Left colon (tissue), 2 donors: ENCODE data around the gene TNNC1. TPM values are rescaled to one million over a fixed set of nuclear protein-coding genes. Genes with fewer than 3 reads are reported as not detected.
A peak's percentile ranks its signal among the peaks of the same experiment; 100 is the strongest.

ENCODE experiments used
- ATAC-seq: fragments of 200-7000 bp; cut with Tn5 transposase; one replicate; pipeline ENCODE4 v1.9.1; 2020; ENCODE audit warnings: mild to moderate bottlenecking, moderate library complexity
- DNase-seq, 2 donors: peaks; one replicate each; pipeline ENCODE4 v3.0.0-alpha.2; 2020
- intact Hi-C, 2 donors: fragments of 100-400 bp; cut with DNase I in 1 of 2; cut with micrococcal nuclease in 1 of 2; formaldehyde crosslinking; loops; one replicate each; pipeline versions ENCODE4 v1.11.2 to v1.14.0; 2022; cut with DNase I, micrococcal nuclease
- total RNA-seq, 2 donors: library from RNA; stranded (reverse); fragmentation: NEBNext Ultra II Directional; extraction: Animal tissue kit (Norgen Biotek cat#: 25700); gene quantifications; one replicate each; pipeline ENCODE4 v1.2.1, GENCODE V29; 2021
- donor health status: DM: no; HTN: no; CAD: no.
- donor health status: DM: yes; HTN: yes; CAD: no.

TNNC1 gene
- total RNA-seq, 2 donors from 2014 or later: 0.64 to 4.6 TPM

DNA sequence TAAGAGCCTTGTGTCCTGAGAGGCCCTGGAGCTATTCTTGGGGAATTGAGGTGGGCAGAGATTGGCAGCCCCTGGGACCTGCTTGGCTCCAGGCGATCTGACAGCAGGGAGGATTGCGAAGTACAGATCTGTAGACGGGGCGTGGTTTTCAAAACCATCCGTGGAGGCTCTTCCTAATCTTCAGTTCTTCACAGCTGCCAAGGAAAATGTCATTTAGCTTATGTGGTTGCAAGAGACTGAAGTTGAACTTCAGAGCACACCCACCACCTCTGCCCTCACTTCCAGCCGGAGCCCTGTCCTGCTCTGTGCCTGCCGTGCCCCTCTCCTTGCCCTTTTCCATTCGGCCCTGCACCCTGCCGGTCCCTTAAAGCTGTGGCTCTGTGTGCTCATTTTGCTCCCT, 14.5 kb upstream of the TNNC1 start:
- intact Hi-C loops: no loop called here
- DNase-seq: no peak
- no peak for ATAC-seq

DNA sequence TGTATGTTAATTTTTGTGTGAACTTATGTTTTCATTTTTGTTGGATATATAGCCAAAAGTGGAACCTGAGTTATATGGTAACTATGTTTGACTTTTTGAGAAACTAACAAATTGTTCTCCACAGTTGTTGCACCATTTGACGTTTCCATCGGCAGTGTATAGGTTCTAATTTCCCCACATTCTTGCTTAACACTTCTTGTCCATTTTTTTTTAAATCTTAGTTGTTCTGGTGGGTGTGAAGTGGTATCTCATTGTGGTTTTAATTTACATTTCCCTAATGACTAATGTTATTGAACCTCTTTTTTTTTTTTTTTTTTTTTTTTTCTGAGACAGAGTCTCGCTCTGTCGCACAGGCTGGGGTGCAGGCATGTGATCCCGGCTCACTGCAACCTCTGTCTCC, 9.6 kb upstream of the TNNC1 start:
- no peak for ATAC-seq
- intact Hi-C loops: no loop called here
- DNase-seq: no peak

DNA sequence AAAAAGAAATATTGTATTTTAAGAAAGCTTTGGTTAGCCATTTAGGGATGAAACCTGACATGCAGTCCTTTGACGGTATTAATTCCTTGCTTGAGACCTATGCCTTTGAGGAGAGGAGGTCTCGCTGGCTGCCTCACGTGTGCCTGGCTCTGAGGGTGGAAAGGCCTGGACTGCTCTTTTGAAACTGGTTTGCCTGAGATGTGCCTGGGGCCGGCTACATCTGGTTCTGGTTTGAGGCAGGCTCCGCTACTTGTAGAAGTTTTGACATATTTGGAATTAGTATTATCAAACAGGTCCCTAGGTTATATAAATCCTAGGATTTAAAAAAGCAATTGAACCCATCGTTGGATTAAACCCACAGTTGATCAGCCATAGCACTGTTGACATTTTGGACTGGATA, 8.0 kb upstream of the TNNC1 start:
- ATAC-seq: no peak
- DNase-seq: no peak
- intact Hi-C loops: no loop called here

DNA sequence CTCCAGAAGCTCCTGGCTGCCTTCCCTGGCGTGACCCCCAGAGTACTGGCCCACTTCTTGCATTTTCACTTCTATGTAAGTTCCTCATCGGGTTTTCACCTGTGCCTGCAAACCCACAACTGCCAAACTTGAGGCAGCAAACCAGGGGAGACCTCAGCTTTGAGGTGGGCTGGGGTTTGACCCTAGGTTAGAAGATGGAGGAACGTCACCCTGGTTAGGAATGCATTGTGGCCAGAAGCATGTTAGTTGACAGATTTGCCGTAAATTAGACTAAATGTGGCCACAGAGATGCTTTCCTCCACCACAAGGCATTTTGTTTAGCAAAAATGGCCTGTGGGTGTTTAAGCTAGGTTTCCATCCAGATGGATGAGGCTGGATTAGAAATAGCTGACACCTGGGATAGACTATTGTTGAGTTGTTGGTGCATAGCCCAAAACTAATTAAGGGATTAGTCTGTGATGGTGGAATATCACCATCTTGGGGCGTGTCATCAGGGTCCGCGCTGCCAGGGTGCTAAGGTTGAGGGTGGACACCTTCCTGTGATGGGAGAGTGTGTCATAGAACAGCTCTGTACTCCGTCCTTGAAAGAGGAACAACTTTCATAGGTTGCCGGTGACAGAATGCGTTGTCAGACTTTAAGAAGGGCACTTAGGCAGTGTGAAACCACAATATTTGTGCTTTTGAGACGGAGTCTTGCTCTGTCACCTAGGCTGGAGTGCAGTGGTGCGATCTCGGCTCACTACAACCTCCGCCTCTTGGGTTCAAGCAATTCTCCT, 5.1 kb upstream of the TNNC1 start:
- ATAC-seq (no peak), DNase-seq (no peak)
- intact Hi-C loops: no loop called here

DNA sequence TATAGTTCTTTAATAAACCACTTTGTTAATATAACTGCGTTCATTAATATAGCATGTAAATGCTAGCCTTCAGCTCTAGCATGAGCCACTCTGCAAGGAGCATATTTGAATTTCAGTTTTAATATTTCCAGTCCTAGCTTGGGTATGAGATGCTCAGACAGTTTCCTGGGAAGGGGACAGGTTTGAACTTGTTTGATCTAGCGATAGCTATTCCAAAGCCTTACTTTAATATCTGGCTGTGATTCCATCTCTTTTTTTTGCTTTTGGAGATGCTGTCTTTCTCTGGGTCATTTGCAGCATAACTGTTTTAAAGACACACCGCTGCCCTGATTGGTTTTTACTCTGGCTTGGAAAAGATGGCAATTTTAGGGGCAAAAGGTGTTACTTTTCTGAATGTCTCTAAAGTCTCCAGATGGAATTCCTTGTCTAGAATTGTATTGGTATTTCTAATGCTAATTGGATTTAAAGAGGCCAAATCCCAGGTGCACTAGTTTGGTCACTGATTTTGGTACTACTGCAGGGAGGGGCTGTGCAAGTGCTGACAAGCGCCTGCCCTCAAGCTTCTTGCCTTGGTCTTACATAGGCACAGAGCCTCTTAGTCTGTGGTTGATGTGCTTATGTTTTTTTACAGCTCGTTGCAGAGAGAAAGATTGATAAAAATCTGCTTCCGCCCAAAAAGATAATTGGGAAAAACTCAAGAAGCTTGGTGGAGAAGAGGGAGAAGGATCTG, 4.4 kb upstream of the TNNC1 start:
- intact Hi-C loops: no loop called here
- ATAC-seq: no peak
- no peak for DNase-seq

DNA sequence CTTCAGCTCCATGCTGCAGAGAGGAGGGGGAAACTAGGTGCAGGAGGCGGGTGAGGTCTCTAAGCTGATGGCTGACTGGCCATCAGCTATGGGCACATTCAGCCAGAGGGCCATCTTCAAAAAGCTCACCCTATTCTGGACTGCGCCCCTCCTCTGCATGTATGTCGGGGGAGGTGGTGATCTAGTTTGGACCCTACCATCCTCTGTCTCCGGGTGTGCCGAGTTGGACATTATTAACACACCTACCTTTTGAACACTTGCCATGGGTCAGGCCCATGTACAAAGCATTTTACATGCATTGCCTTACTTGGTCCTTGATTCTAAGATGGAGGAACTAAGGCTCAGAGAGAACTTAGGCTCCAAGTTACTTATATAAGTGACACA, 3.0 kb upstream of the TNNC1 start:
- ATAC-seq: no peak
- no peak for DNase-seq
- intact Hi-C loops: no loop called here

DNA sequence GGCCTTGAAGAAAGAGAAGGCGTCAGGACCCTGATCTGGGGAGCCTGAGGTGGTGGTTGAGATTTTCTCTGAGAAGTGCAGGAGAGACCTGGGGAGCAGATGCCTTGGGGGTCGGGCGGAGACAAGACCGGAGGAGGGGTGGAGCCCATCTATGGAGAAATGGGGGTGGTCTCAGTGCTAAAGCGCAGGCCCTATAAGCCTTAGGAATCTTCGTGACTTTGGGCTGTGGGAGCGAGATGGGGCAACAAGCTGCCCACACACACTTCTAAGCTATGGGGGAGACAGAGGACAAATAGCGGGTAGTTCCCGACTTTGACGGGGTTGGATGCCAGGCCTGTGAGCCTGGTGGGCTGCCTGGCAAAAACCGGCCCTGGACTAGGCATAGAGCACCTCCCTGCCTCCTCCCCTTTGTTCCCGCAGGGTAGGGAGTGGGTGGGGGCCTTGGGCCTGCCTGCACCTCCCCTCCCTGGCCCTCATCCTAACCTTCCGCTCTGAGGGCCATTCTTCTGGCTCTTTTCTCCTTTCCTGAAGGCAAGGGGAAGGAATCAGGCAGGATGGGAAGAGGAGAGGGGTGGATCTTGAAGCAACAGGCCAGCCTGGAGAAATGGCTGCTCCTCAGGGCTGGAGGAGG, 2.4 kb upstream of the TNNC1 start:
- ATAC-seq (no peak), DNase-seq (no peak)
- intact Hi-C loops: no loop called here

DNA sequence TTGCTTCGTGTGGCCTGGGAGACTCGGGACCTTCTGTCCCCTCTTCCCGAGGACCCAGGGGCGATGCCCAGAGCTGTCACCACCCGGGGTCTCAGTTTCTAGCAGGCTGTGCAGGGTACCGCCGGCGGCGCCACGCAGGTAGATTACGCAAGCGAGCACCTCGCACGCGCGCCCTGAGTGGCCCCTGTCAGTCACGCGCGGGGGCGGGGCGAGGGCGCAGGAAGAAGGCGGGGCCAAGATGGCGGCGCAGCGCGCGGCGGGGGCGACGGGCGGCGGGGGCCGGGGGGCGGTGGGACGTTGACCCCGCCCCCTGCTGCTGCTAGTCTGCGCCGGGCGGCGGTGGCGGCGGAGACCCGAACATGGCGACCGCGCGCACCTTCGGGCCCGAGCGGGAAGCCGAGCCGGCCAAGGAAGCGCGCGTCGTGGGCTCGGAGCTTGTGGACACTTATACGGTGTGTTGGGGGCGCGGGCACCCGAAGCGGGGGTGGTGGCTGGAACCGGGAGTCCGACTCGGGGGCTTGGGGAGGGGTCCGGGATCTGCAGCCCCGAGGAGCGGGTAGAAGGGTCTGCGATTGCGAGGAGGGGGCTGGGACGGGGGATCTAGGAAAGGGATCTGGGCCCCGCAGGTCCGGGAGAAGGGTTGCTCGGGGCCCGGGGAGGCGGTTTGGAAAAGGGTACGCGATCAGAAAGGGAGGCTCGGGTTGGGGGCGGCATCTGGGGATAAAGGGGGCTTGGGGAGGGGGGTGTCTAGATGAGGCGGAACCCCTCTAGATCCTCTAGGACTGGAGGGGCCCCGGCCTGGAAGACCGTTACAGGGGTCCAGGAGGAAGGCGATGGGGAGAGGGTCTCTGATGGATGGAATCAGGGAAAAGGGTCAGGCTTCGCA, 1.7 kb upstream of the TNNC1 start, which contains the start of gene NISCH:
Gene NISCH (plus strand): TSS at position 322 of the 886 bp plus-strand sequence. CDS start 38 bp downstream, at position 360.
- intact Hi-C loops: no loop called here
- DNase-seq: peak; percentile 86 to 95
- peak; percentile 91 for ATAC-seq

DNA sequence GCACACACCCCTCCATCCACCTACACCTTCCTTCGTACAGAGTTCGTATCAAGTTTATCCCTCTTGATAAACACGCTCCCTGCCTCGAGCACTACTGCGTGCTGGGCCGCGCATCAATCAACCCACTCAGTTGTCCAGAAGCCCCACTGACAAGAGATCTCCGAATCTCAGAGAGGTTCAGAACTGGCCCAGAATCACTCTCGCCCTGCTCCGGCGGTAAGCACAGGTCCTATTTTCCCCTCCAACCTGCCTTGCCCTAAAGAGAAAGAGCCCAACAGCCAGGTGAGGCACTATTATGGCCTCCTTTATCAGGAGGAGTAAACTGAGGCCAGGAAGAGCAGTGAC, 1.1 kb upstream of the TNNC1 start:
- intact Hi-C loops: no loop called here
- DNase-seq (no peak), ATAC-seq (peak; percentile 18)

DNA sequence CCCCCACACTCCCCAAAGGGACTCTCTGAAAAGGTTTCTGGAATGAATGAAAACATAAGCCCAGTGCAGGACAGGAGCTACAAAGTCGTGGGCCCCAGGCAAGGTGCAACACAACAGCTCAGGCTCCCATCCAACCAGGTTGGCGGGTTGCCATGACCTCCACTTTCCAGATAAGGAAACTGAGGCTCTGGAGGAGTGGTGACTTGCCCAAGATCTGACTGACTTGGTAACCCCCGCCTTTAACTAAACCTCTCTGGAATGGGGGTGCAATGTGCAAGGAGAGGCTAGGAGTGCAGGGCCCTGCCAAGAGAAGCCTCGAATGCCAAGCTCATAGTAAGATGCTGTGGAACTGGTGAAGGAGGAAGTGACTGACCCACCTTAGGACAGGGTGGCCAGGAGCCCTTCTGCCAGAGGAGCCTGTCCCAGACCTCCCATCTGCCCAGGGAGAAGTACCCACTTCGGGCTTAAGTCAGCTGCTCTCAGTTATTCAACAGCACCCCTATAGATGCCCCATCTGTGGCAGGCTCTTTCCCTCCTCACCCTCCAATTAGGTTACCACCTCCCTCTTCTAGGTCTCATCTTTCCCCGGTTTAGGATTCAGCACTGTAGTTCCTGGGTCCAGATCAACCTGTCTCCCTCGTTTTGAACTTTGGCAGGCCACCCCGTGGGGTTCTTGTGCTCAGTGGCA, 553 bp upstream of the TNNC1 start:
- ATAC-seq (peak; percentile 6), DNase-seq (peak in 1 of 2 donors; percentile 37)
- intact Hi-C loops: no loop called here

DNA sequence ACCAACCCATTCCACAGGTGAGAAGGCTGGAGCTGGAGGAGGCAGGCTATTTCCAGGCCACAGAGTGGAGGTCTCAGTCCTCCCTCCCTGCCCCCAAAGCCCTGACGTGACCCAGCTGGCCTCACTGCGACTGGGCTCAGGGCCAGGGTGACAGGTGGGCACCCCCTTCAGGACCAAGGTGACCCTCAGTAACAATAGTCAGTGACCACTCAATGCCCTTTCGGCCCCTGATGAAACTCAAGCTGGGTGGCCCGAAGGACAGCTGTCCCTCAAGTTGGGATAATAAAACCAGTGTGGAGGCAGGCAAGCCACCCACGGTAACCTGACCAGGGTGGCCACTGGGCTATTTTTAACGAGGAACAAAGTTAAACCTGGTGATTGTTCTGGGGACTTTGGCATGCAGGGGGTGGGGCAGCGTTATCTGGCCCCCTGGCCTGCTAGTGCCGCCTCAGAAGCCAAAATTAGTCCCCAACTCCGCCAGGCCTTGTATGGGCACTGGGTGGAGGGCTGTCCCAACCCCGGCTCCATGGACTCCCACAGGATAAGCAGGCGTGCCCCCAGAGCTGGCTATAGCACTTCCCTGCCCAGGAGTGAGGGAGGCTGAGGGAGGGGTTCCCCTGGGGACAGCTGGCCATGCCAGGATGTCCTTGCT, 1.1 kb downstream of the TNNC1 start:
- ATAC-seq (no peak), DNase-seq (no peak)
- intact Hi-C loops: no loop called here

DNA sequence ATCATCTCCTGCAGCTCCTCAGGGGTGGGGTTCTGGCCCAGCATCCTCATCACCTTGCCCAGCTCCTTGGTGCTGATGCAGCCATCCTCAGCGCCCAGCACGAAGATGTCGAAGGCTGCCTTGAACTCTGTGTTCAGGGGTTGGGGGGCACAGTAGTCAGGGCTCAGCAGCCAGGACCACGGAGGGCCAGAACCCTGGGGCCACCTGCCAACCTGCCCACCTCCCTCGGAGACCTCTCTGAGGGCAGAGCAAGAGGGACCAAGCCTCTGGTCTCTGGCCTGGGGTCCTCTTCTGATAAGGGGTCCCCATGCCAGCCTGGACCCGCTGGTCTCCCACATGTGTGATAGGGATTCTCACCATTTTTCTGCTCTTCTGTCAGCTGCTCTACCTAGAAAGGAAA, 1.7 kb downstream of the TNNC1 start:
- ATAC-seq (no peak), DNase-seq (no peak)
- intact Hi-C loops: no loop called here

DNA sequence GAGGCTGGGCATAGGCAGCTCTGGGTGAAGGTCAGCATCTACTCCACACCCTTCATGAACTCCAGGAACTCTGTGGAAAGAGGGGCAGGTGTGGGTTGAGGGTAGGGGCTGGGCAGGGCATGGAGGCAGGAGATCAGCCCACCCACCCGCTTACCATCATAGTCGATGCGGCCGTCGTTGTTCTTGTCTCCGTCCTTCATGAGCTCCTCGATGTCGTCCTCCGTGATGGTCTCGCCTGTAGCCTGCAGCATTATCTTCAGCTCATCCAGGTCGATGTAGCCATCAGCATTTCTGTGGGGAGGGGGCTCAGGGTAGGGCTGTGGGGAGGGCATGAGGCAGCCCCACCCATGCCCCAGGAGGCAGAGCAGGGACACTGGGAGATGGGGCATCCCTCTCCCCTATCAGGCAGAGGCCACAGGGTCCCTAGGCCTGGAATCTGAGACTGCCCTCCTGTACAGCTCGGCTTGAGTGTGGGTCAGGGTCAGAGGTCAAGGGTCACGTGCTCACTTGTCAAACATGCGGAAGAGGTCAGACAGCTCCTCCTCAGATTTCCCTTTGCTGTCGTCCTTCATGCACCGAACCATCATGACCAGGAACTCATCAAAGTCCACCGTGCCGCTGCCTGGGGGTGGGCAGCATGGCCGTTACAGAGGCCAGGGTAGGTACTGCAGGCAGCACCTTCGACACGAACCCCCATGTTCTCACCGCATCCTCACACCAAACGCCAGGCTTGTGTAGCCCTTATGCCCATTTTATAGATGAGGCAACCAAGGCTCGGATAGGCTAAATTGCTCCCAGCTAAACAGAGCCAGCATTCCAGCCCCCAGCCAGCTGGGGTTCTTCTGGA, 2.4 kb downstream of the TNNC1 start:
- ATAC-seq (no peak), DNase-seq (no peak)
- intact Hi-C loops: no loop called here

DNA sequence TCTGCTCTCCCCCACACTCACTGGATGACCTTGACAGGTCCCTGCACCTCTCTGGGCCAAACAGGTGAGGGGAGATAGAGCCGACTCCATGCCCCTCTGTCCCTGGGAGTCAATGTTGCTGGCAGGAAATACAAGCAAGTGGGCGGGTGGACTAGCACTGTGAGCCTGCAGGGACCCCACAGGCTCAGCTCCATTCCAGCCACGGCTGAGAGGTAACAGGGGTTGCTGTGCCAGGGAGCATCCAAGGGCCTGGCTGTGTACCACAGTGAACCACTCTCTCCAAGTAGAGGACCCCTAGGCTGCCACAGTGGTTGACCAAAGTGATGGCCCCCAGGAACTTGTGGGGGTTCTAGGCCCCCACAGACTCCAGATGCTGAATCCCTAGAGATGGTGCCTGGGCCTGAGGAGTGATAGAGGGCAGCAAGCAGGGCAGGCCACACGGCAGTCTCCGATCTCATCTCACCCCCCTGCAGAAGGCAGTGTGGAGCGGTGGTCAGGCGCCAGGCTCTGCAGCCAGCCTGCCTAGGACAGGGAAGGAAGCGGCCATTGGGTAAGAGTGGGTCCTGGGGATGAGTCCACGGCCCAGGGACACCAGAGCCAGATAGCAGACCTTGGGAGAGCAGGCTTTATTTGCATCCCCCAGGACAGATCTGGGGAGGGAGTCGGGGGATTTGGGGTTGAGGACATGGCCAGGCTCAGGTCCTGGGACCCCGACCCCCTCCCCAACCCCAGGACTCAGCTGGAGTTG, 3.2 kb downstream of the TNNC1 start:
- intact Hi-C loops: no loop called here
- ATAC-seq (no peak), DNase-seq (no peak)

DNA sequence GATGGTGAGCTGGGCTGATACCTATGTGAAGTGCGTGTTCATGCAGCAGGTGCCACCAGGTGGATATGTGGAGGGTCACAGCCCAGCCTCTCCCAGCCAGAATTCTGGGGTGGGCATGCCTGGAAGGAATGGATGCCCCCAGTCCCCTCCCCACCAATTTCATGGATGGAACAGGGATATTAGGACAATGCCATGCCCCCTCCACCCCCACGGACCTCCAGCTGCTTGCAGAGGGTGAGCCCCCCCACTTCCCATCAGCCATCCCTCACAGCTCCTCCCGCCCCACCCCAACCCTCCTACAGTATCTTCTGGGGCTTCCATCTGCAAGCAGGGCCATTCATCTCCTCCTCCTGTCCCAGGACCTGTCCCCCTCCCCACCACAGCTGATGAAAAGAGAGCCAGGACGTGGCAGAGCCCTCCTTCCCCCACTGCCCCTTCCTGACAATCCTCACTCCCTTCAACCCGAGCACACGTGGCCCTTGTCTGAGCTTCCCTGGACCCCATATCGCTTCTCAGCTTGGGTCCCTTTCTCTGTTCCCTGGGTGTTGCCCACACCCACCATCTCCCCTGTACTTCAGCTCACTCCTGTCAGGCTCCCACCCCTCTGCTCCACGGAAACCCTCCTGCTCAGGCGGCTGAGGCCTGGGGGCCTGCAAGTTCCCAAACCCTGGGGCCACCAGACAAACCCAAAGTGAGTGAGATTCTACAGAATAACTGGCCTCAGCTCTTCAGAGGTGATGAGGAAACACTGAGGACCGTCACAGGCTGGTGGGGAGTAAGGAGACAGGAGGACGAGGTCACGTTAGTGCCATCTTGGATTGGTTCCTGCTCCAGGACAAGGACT, 6.1 kb downstream of the TNNC1 start:
- ATAC-seq (no peak), DNase-seq (no peak)
- intact Hi-C loops: no loop called here
